Prostate gland (tissue), 2 donors: ENCODE measurements around the gene UTP15. TPM values are rescaled to one million over a fixed set of nuclear protein-coding genes. Genes with fewer than 3 reads are reported as not detected.

Source experiments
- DNase-seq: peaks from one replicate; pipeline ENCODE4 v3.0.0-alpha.2; 2019; ENCODE audit warnings: low spot score
- H3K27ac ChIP-seq, 2 donors: fragments of 200-600 bp; sonication (generic); 2 replicates each; pipeline ENCODE4 v1.5.1; 2017 to 2019
- H3K27me3 ChIP-seq: fragments of 200-600 bp; sonication (generic); replicated peaks from 2 replicates; pipeline ENCODE4 v1.5.1; 2019; ENCODE audit not compliant: insufficient read depth
- H3K36me3 ChIP-seq, 2 donors: fragments of 200-600 bp; sonication (generic); 1 replicate in 1 of 2; 2 replicates in 1 of 2; pipeline versions ENCODE4 v1.5.1 to v1.8.1; 2017 to 2019
- H3K4me1 ChIP-seq: fragments of 200-600 bp; sonication (generic); replicated peaks from 2 replicates; pipeline ENCODE4 v1.5.1; 2019
- H3K4me3 ChIP-seq, 2 donors: fragments of 200-600 bp; sonication (generic); 2 replicates each; pipeline ENCODE4 v1.5.1; 2017 to 2019
- H3K9me3 ChIP-seq: fragments of 200-600 bp; sonication (generic); 2 replicates; pipeline ENCODE4 v1.5.1; 2017
- POLR2A ChIP-seq: fragments of 450-650 bp; IDR thresholded peaks from one replicate; pipeline ENCODE4 v1.6.1; 2016; ENCODE audit warnings: antibody characterized with exemption, mild to moderate bottlenecking
- POLR2AphosphoS5 ChIP-seq: sonication (generic); formaldehyde crosslinking; IDR thresholded peaks from one replicate; pipeline ENCODE4 v1.6.1; 2017; ENCODE audit warnings: antibody characterized with exemption
- WGBS: methylation state at CpG from one replicate; pipeline ENCODE4 v1.1.5; 2018; 5-methylcytosine and 5-hydroxymethylcytosine counted together
- intact Hi-C: fragments of 100-400 bp; cut with DNase I; formaldehyde crosslinking; loops from one replicate; pipeline ENCODE4 v1.14.2; 2022
- total RNA-seq, 2 donors: library from RNA; depleted of rRNA; stranded (reverse); fragments of >200 nt; gene quantifications; one replicate each; pipeline ENCODE4 v1.1.0, GENCODE V29; 2016
- TF ChIP-seq, protein P1 (sequence below), 4 experiments: fragments of 200-600 bp in 2 of 4; fragments of 450-650 bp in 2 of 4; sonication (generic) in 2 of 4; IDR thresholded peaks; 1 replicate in 3 of 4; 2 replicates in 1 of 4; pipeline ENCODE4 v1.5.1; 2016 to 2019; ENCODE audit warnings: antibody characterized with exemption in 4 of 4, mild to moderate bottlenecking in 2 of 4, moderate library complexity in 2 of 4

Gene UTP15
- total RNA-seq, 2 donors from 2014 or later, result 11.3 to 31.9 TPM

DNA sequence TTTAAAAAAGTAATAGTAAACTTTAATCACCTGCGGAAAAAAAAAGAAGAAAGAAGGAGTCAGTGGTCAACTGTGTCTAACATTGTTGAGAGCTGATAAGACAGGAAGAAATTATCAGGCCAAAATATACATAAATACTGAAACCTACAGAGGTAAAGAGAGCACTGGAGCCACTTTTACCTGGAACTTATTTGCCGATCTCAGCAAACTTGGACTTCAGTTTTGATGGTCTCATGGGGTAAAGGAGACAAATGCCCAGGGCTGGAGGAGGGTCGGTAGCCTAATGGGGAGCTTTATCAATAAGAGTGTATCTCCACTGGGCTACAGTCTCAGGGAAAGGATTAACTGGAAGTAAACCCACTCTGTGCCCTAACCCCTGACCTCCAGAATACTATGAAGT, 33.8 kb downstream of the UTP15 start:
- Histone ChIP-seq H3K9me3 (no peaks in the 10 kb centered on the region), H3K36me3 (no peaks in the 10 kb centered on the region), H3K4me1 (no peaks in the 10 kb centered on the region), H3K27ac (no peak overlapping the region), H3K4me3 (no peak overlapping the region), H3K27me3 (no peaks in the 10 kb centered on the region)
- DNase-seq, result no peak
- intact Hi-C loops, result no loop called here
- 98% methylated on average over 3 of the region's 3 CpGs for WGBS
- TF ChIP-seq POLR2A, result no peak

DNA sequence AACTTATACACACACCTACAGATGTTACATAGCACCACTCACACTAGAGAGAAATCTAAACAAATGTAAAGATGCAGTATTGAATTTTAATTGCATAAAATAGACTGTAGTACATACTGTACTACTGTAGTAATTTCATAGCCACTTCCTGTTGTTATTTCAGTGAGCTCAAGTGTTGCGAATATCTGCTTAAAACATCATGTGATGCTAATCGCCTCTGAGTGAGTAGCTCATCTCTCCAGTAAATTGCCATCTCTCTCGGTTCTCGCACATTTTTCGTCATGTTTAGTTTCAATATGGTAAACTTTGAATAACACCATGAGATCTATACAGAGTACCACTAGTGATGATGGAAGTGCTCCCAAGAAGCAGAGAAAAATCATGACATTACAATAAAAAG, 38.5 kb downstream of the UTP15 start:
- WGBS, result 89% methylated on average over 5 of the region's 5 CpGs

DNA sequence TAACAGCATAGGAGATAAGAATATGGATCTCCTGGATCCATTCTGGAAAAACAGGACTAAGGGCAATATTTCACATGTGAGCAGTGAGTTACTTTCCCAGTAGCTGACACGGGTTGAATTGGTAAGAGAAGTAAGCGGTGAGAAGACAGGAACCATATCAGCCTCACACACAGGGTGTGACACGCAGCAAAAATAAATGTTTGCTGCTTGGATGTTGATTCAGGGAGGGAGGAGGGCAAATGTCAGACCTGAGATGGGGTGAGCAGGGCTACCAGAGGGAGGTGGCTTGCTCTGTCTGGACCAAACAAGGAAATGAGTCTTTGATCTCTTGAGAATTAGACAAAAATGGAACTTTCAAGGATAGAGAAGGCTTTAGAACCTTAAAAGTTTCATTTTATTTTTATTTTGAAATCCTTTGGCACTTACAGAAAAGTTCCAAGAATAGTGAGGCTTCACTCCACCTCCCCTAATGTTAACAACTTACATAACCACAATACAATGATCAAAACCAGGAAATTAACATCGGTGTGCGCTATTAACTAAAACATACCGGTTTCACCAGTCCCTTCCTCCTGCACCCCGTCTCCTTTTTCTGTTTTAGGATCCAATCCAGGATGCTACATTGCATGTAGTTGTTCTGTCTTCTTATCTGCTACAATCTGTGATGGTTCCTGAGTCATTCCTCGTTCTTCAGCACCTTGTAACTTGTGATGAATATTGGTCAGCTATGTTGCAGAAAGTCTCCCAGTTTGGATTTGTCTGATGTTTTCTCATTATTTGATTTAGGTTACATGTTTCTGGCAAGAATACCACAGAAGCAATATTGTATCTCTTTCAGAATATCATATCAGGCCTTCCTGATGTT, 39.9 kb downstream of the UTP15 start:
- Histone ChIP-seq H3K9me3 (no peaks in the 10 kb centered on the region), H3K36me3 (no peaks in the 10 kb centered on the region), H3K27ac (no peak overlapping the region), H3K27me3 (no peaks in the 10 kb centered on the region), H3K4me3 (no peak overlapping the region), H3K4me1 (no peaks in the 10 kb centered on the region)
- TF ChIP-seq POLR2AphosphoS5 (peak; percentile 15), POLR2A (no peak)
- TF ChIP-seq, protein P1, sequence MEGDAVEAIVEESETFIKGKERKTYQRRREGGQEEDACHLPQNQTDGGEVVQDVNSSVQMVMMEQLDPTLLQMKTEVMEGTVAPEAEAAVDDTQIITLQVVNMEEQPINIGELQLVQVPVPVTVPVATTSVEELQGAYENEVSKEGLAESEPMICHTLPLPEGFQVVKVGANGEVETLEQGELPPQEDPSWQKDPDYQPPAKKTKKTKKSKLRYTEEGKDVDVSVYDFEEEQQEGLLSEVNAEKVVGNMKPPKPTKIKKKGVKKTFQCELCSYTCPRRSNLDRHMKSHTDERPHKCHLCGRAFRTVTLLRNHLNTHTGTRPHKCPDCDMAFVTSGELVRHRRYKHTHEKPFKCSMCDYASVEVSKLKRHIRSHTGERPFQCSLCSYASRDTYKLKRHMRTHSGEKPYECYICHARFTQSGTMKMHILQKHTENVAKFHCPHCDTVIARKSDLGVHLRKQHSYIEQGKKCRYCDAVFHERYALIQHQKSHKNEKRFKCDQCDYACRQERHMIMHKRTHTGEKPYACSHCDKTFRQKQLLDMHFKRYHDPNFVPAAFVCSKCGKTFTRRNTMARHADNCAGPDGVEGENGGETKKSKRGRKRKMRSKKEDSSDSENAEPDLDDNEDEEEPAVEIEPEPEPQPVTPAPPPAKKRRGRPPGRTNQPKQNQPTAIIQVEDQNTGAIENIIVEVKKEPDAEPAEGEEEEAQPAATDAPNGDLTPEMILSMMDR (IDR thresholded peaks at IDR 0.05), result no peak
- peak; percentile 6 for DNase-seq
- intact Hi-C loops, result no loop called here
- 40% methylated on average over 8 of the region's 8 CpGs for WGBS

More for the DNA sequence above, 38.5 kb downstream of the UTP15 start:
- H3K4me3 ChIP-seq, result no peak overlapping the region
- H3K4me1 ChIP-seq, result no peaks in the 10 kb centered on the region
- H3K27me3 ChIP-seq, result no peaks in the 10 kb centered on the region
- no peak for DNase-seq
- intact Hi-C loops, result no loop called here
- no peaks in the 10 kb centered on the region for H3K9me3 ChIP-seq
- H3K27ac ChIP-seq, result no peak overlapping the region
- TF ChIP-seq POLR2A (no peak), POLR2AphosphoS5 (no peak)
- TF ChIP-seq, protein P1 (IDR thresholded peaks at IDR 0.05), result no peak
- no peaks in the 10 kb centered on the region for H3K36me3 ChIP-seq

DNA sequence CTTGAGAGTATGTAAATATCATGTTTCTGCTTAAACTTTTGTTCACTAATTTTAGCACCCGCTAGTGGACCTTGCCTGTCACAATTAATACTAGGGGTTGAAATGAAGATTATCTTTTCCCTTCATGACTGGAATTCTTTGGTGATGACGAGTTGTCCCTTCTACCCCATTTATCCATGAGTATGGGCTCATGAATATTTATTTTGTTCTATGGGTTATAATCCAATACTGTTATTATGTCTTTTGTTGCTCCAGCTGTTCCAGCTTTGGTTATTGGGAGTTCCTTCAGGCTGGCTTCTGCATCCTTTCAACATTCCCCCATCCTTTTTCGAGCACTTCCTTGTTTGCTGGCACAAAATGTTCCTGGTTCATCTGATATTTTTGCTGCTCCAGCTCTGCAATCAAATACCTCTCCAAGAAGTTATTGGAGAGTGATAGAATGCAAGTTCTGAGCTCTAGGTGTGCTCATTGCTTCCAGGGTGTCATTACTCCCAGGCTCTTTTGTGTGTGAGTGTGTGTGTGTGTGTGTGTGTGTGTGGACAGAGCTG, 40.7 kb downstream of the UTP15 start:
- 29% methylated on average over 3 of the region's 3 CpGs for WGBS
- TF ChIP-seq POLR2A, result no peak
- TF ChIP-seq, protein P1 (IDR thresholded peaks at IDR 0.05), result no peak
- TF ChIP-seq POLR2AphosphoS5, result no peak
- Histone ChIP-seq H3K4me3 (no peak overlapping the region), H3K27me3 (no peaks in the 10 kb centered on the region), H3K9me3 (no peaks in the 10 kb centered on the region), H3K27ac (no peak overlapping the region), H3K36me3 (no peaks in the 10 kb centered on the region), H3K4me1 (no peaks in the 10 kb centered on the region)
- no peak for DNase-seq
- intact Hi-C loops, result no loop called here

DNA sequence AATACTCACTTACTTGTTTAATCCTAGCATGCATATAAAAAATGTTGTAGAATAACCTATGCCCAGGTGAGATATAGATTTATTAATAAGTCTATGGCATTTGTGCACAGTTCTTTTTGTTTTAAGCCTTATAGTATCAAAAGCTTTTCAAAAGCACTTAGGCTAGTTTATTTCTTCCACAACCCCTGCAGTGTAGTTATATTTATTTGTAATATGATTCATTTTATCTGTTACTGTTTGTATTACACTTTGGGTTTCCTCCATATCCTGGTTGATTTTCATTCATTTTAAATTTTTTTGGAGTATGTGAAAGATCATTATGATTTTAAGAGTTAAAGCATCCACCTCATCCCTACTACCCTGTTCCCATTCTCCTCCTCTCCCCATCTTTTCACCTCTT, 41.7 kb downstream of the UTP15 start:
- Histone ChIP-seq H3K27ac (no peak overlapping the region), H3K4me1 (no peaks in the 10 kb centered on the region), H3K27me3 (no peaks in the 10 kb centered on the region), H3K4me3 (no peak overlapping the region), H3K36me3 (no peaks in the 10 kb centered on the region), H3K9me3 (no peaks in the 10 kb centered on the region)
- no peak for TF ChIP-seq POLR2A
- TF ChIP-seq, protein P1 (IDR thresholded peaks at IDR 0.05), result no peak
- no peak for TF ChIP-seq POLR2AphosphoS5
- DNase-seq, result no peak
- intact Hi-C loops, result no loop called here
